Measurements from ENCODE around the gene ITPR2. TPM values are rescaled to one million over a fixed set of nuclear protein-coding genes. Genes with fewer than 3 reads are reported as not detected.

ITPR2 gene
- total and polyA plus RNA-seq, 2 of the 13 experiments (the other 11 are each of a cell fraction or from before 2014, with no cell fraction given) = 31.9 to 81.9 TPM

- no peak for DNase-seq (ENCODE audit: low spot score)
- in situ Hi-C loops (cut with HindIII; ENCODE audit: extremely low pct_ligation_motif_present, low pct_unique_long_range_greater_than_20kb) = no loop called here
- no peak for ATAC-seq
- no peak overlapping the region for H3K9ac ChIP-seq (ENCODE audit: insufficient read depth, low read depth, low read length)
- ChIA-PET POLR2A (no interaction called here), CTCF (ENCODE audit: low intra/inter-chr PET ratio, low total read pairs) (no interaction called here)
- H3K4me1 ChIP-seq (ENCODE audit: insufficient read depth, low read length) = peaks cover 34% of the 10 kb centered on the region
- H4K20me1 ChIP-seq (ENCODE audit: insufficient read depth, low read length) = no peaks in the 10 kb centered on the region
- intact Hi-C loops (cut with micrococcal nuclease; ENCODE audit: unreplicated experiment) = no loop called here
- H2AFZ ChIP-seq (ENCODE audit: low read length) = no peak overlapping the region
- H3K36me3 ChIP-seq (replicated peaks in 1 of 2; ENCODE audit: control insufficient read depth in 1 of 2, insufficient read depth in 2 of 2, low read length in 2 of 2) = no peaks in the 10 kb centered on the region
- H3K4me2 ChIP-seq (ENCODE audit: low read depth, low read length) = no peak overlapping the region
- H3K9me3 ChIP-seq (ENCODE audit: low read length) = no peaks in the 10 kb centered on the region
- H3K79me2 ChIP-seq (ENCODE audit: insufficient read depth, low read length) = no peaks in the 10 kb centered on the region
- H3K27ac ChIP-seq (ENCODE audit: extremely low read length, insufficient read depth, low read length) = no peak overlapping the region
- no peak for TF ChIP-seq ZNF747 (CRISPR knock-in tag; IDR thresholded peaks at IDR 0.05; ENCODE audit: borderline replicate concordance)
- TF ChIP-seq ELK4 (CRISPR knock-in tag; IDR thresholded peaks at IDR 0.05; ENCODE audit: borderline replicate concordance) = no peak
- no peak for TF ChIP-seq HNRNPK (IDR thresholded peaks at IDR 0.05; ENCODE audit: low read depth, low read length, poor library complexity, severe bottlenecking)
- no peak for TF ChIP-seq HOXA3 (CRISPR knock-in tag; IDR thresholded peaks at IDR 0.05)
- TF ChIP-seq HHEX (CRISPR knock-in tag; IDR thresholded peaks at IDR 0.05) = no peak
- no peak for TF ChIP-seq ZFP62 (CRISPR knock-in tag; IDR thresholded peaks at IDR 0.05)
- TF ChIP-seq POLR2AphosphoS5 (IDR thresholded peaks at IDR 0.05; ENCODE audit: low read depth, low read length) = no peak
- TF ChIP-seq ZMYM3 (CRISPR knock-in tag; IDR thresholded peaks at IDR 0.05) = no peak
- TF ChIP-seq TAF1 (CRISPR knock-in tag; IDR thresholded peaks at IDR 0.05) = no peak
- TF ChIP-seq NR1H2 (CRISPR knock-in tag; IDR thresholded peaks at IDR 0.05; ENCODE audit: borderline replicate concordance, low read depth) = no peak
- no peak for TF ChIP-seq ARNTL (CRISPR knock-in tag; IDR thresholded peaks at IDR 0.05)
- no peak for TF ChIP-seq IKZF4 (CRISPR knock-in tag; IDR thresholded peaks at IDR 0.05; ENCODE audit: borderline replicate concordance, low read depth, not compliant biosample characterization)
- no peak for TF ChIP-seq TP53 (CRISPR knock-in tag; conservative IDR thresholded peaks at IDR 0.05)
- no peak for TF ChIP-seq SUZ12 (IDR thresholded peaks at IDR 0.05; ENCODE audit: low read depth, low read length)
- no peak for TF ChIP-seq AHDC1 (CRISPR knock-in tag; IDR thresholded peaks at IDR 0.05; ENCODE audit: borderline replicate concordance)
- TF ChIP-seq ZNF17 (CRISPR knock-in tag; IDR thresholded peaks at IDR 0.05) = no peak
- no peak for TF ChIP-seq ZNF230 (CRISPR knock-in tag; IDR thresholded peaks at IDR 0.05)
- no peak for TF ChIP-seq ATM (IDR thresholded peaks at IDR 0.05; ENCODE audit: borderline replicate concordance)
- FAIRE-seq = no peak
- H3K4me3 ChIP-seq (replicated peaks in 1 of 3; ENCODE audit: insufficient read depth in 1 of 3, low read depth in 2 of 3, low read length in 3 of 3) = no peak overlapping the region
- BruUV-seq (replicated peaks) = no TSS peak
- peaks cover 0 to 4% of the 10 kb centered on the region in 2 experiments; a peak in 1 of 5 replicates for H3K27me3 ChIP-seq (ENCODE audit: control insufficient read depth in 1 of 2, insufficient read depth in 2 of 2, low read length in 2 of 2)
- WGBS (ENCODE audit: low lambda C conversion rate) = 51% methylated on average over 7 of the region's 7 CpGs
Observed at GRCh38 chr12:26874501-26875296, 41.7 kb upstream of the ITPR2 start.
